ENCODE data around the gene RUNX2.

GRCh38 chr6:45647341-45648261 lies 319.5 kb downstream of the RUNX2 start:
- no peak for TF ChIP-seq POLR2A (IDR thresholded peaks at IDR 0.05; ENCODE audit: low read length)
- no peak for TF ChIP-seq GATA1 (IDR thresholded peaks at IDR 0.05; ENCODE audit: low read depth, low read length)

All from erythroblast (primary cell).